Esophagus (tissue), 2 donors: ENCODE measurements around the gene SIRPA. TPM values are rescaled to one million over a fixed set of nuclear protein-coding genes. Genes with fewer than 3 reads are reported as not detected.

Experiments used
- H3K27ac ChIP-seq, 2 donors: one replicate each; pipeline ENCODE4 v1.5.1; 2013; ENCODE audit warnings: low read depth in 2 of 2, mild to moderate bottlenecking in 2 of 2, inconsistent platforms in 1 of 2, low read length in 1 of 2, moderate library complexity in 1 of 2
- H3K27me3 ChIP-seq, 2 donors: one replicate each; pipeline ENCODE4 v1.6.1; 2013; ENCODE audit warnings: low read length in 2 of 2, control low read depth in 1 of 2, mild to moderate bottlenecking in 1 of 2; ENCODE audit not compliant: insufficient read depth in 2 of 2, control insufficient read depth in 1 of 2
- H3K36me3 ChIP-seq, 2 donors: one replicate each; pipeline ENCODE4 v1.6.1; 2013; ENCODE audit warnings: low read length in 1 of 2; ENCODE audit not compliant: control insufficient read depth in 2 of 2, insufficient read depth in 2 of 2
- H3K4me1 ChIP-seq, 2 donors: one replicate each; pipeline ENCODE4 v1.6.1; 2013; ENCODE audit warnings: low read length in 1 of 2; ENCODE audit not compliant: control insufficient read depth in 2 of 2, insufficient read depth in 2 of 2
- H3K4me3 ChIP-seq, 2 donors: one replicate each; pipeline ENCODE4 v1.5.1; 2013; ENCODE audit warnings: low read length in 2 of 2, mild to moderate bottlenecking in 2 of 2, low read depth in 1 of 2, moderate library complexity in 1 of 2
- H3K9me3 ChIP-seq, 2 donors: one replicate each; pipeline ENCODE4 v1.6.1; 2013; ENCODE audit warnings: mild to moderate bottlenecking in 2 of 2, low read depth in 1 of 2, low read length in 1 of 2, moderate library complexity in 1 of 2; ENCODE audit not compliant: control insufficient read depth in 2 of 2, insufficient read depth in 1 of 2
- WGBS, 2 donors: extraction: QIAGEN DNeasy Blood & Tissue Kit; methylation state at CpG; one replicate each; pipeline ENCODE4 v1.1.7; 2013; 5-methylcytosine and 5-hydroxymethylcytosine counted together
- polyA plus RNA-seq, 2 donors: library from polyadenylated mRNA; stranded (reverse); fragments of 200-250 nt; gene quantifications; one replicate each; pipeline ENCODE4 v1.2.3, GENCODE V29; 2013
- donor health status: healthy with polysubstance abuse.
- donor health status: Bipolar disorder and iron deficiency.

The SIRPA gene
- polyA plus RNA-seq, result 1 to 10 TPM; 5.1 to 7.9 TPM

GRCh38 chr20:1894951-1895673 is at the start of gene SIRPA:
Gene SIRPA (plus strand): TSS chr20:1895407. CDS start chr20:1895448, 41 bp downstream.
- Histone ChIP-seq H3K4me3 (peak within 1 kb of the TSS; percentile 58 to 63), H3K9me3 (no peaks in the 10 kb centered on the region), H3K4me1 (peaks cover 6 to 7% of the 10 kb centered on the region in 2 donors), H3K36me3 (no peaks in the 10 kb centered on the region), H3K27me3 (no peaks in the 10 kb centered on the region), H3K27ac (peak within 1 kb of the TSS; percentile 82 to 87)
- WGBS, 2 donors, result 1% methylated on average over 38 to 73 of the region's 74 CpGs

GRCh38 chr20:1845701-1846100 is 49.5 kb upstream of the SIRPA start:
- Histone ChIP-seq H3K4me1 (peaks cover 0 to 8% of the 10 kb centered on the region in 2 donors), H3K27ac (no peak overlapping the region), H3K27me3 (no peaks in the 10 kb centered on the region), H3K9me3 (no peaks in the 10 kb centered on the region), H3K36me3 (no peaks in the 10 kb centered on the region), H3K4me3 (no peak overlapping the region)
- 83 to 85% methylated on average over 7 of the region's 7 CpGs for WGBS, 2 donors

GRCh38 chr20:1846341-1846740 is 48.9 kb upstream of the SIRPA start:
- H3K9me3 ChIP-seq, result no peaks in the 10 kb centered on the region
- no peak overlapping the region for H3K27ac ChIP-seq
- 95 to 100% methylated on average over 1 of the region's 1 CpG for WGBS, 2 donors
- H3K4me3 ChIP-seq, result no peak overlapping the region
- no peaks in the 10 kb centered on the region for H3K36me3 ChIP-seq
- peaks cover 0 to 8% of the 10 kb centered on the region in 2 donors for H3K4me1 ChIP-seq
- no peaks in the 10 kb centered on the region for H3K27me3 ChIP-seq

GRCh38 chr20:1846876-1847275 is 48.3 kb upstream of the SIRPA start:
- Histone ChIP-seq H3K4me3 (no peak overlapping the region), H3K9me3 (no peaks in the 10 kb centered on the region), H3K27ac (no peak overlapping the region), H3K27me3 (no peaks in the 10 kb centered on the region), H3K36me3 (no peaks in the 10 kb centered on the region), H3K4me1 (peaks cover 0 to 8% of the 10 kb centered on the region in 2 donors)
- WGBS, 2 donors, result 0% methylated on average over 1 of the region's 1 CpG

- Histone ChIP-seq H3K36me3 (no peaks in the 10 kb centered on the region), H3K4me1 (peaks cover 0 to 8% of the 10 kb centered on the region in 2 donors), H3K4me3 (no peak overlapping the region), H3K9me3 (no peaks in the 10 kb centered on the region), H3K27me3 (no peaks in the 10 kb centered on the region), H3K27ac (no peak overlapping the region)
- WGBS, 2 donors, result 95 to 97% methylated on average over 2 of the region's 2 CpGs
Observed at GRCh38 chr20:1847780-1848179, 47.4 kb upstream of the SIRPA start.

- Histone ChIP-seq H3K4me3 (no peak overlapping the region), H3K4me1 (peaks cover 0 to 8% of the 10 kb centered on the region in 2 donors), H3K27ac (no peak overlapping the region)
Observed at GRCh38 chr20:1848373-1848772, 46.8 kb upstream of the SIRPA start.

GRCh38 chr20:1851396-1851795 is 43.8 kb upstream of the SIRPA start:
- H3K27ac ChIP-seq, result no peak overlapping the region
- H3K36me3 ChIP-seq, result no peaks in the 10 kb centered on the region
- no peaks in the 10 kb centered on the region for H3K27me3 ChIP-seq
- peaks cover 0 to 3% of the 10 kb centered on the region in 2 donors for H3K4me1 ChIP-seq
- H3K4me3 ChIP-seq, result no peak overlapping the region
- WGBS, 2 donors, result 79 to 87% methylated on average over 2 of the region's 2 CpGs
- H3K9me3 ChIP-seq, result no peaks in the 10 kb centered on the region

More at GRCh38 chr20:1848373-1848772, 46.8 kb upstream of the SIRPA start:
- Histone ChIP-seq H3K9me3 (no peaks in the 10 kb centered on the region), H3K36me3 (no peaks in the 10 kb centered on the region), H3K27me3 (no peaks in the 10 kb centered on the region)

GRCh38 chr20:1853473-1853872 is 41.7 kb upstream of the SIRPA start:
- Histone ChIP-seq H3K27ac (no peak overlapping the region), H3K4me3 (no peak overlapping the region), H3K36me3 (no peaks in the 10 kb centered on the region), H3K4me1 (peaks cover 0 to 3% of the 10 kb centered on the region in 2 donors), H3K27me3 (no peaks in the 10 kb centered on the region), H3K9me3 (no peaks in the 10 kb centered on the region)
- 80 to 81% methylated on average over 7 of the region's 7 CpGs for WGBS, 2 donors

GRCh38 chr20:1854246-1854645 is 41.0 kb upstream of the SIRPA start:
- 59 to 63% methylated on average over 5 of the region's 5 CpGs for WGBS, 2 donors

GRCh38 chr20:1855109-1855508 is 40.1 kb upstream of the SIRPA start:
- H3K4me1 ChIP-seq, result no peaks in the 10 kb centered on the region
- H3K36me3 ChIP-seq, result no peaks in the 10 kb centered on the region
- no peak overlapping the region for H3K27ac ChIP-seq
- H3K27me3 ChIP-seq, result no peaks in the 10 kb centered on the region
- H3K4me3 ChIP-seq, result no peak overlapping the region
- H3K9me3 ChIP-seq, result no peaks in the 10 kb centered on the region
- 52 to 54% methylated on average over 6 of the region's 6 CpGs for WGBS, 2 donors

More at GRCh38 chr20:1854246-1854645, 41.0 kb upstream of the SIRPA start:
- H3K9me3 ChIP-seq, result no peaks in the 10 kb centered on the region
- no peaks in the 10 kb centered on the region for H3K4me1 ChIP-seq
- H3K36me3 ChIP-seq, result no peaks in the 10 kb centered on the region
- no peaks in the 10 kb centered on the region for H3K27me3 ChIP-seq
- no peak overlapping the region for H3K27ac ChIP-seq
- no peak overlapping the region for H3K4me3 ChIP-seq
